Mesothelial cell of epicardium (in vitro differentiated cells): ENCODE measurements around the gene CRABP2. TPM values are rescaled to one million over a fixed set of nuclear protein-coding genes. Genes with fewer than 3 reads are reported as not detected.

ENCODE experiments used
- DNase-seq, 2 experiments: peaks; one replicate each; pipeline ENCODE4 v3.0.0; 2021; ENCODE audit warnings: low spot score in 2 of 2; ENCODE audit not compliant: unreplicated experiment in 2 of 2
- H3K27ac Mint-ChIP-seq: 2 replicates; pipeline ENCODE4 v1.8.0; 2021; ENCODE audit warnings: mixed read lengths
- H3K27me3 Mint-ChIP-seq: 2 replicates; pipeline ENCODE4 v1.8.0; 2021; ENCODE audit warnings: low read depth, mixed read lengths
- H3K36me3 Mint-ChIP-seq: 2 replicates; pipeline ENCODE4 v1.8.0; 2021; ENCODE audit warnings: mixed read lengths
- H3K4me1 Mint-ChIP-seq: 2 replicates; pipeline ENCODE4 v1.8.0; 2021; ENCODE audit warnings: mixed read lengths
- H3K4me3 Mint-ChIP-seq: 2 replicates; pipeline ENCODE4 v1.8.0; 2021; ENCODE audit warnings: mild to moderate bottlenecking, moderate library complexity, mixed read lengths
- H3K9me3 Mint-ChIP-seq: 2 replicates; pipeline ENCODE4 v1.8.0; 2021; ENCODE audit warnings: mixed read lengths
- total RNA-seq: library from RNA; stranded (reverse); gene quantifications from 3 replicates; pipeline ENCODE4 v1.2.1, GENCODE V29; 2021
- TF ChIP-seq, protein P1 (sequence below): fragments of 200-600 bp; sonication (generic); IDR thresholded peaks from one replicate; pipeline ENCODE4 v1.5.0; 2021; ENCODE audit warnings: antibody characterized with exemption; ENCODE audit not compliant: unreplicated experiment

CRABP2 gene
- total RNA-seq, 1 donor from 2014 or later, result 704 TPM

GRCh38 chr1:156667610-156667967 lies 37.8 kb downstream of the CRABP2 start:
- H3K4me3 Mint-ChIP-seq, result no peak overlapping the region
- DNase-seq, result no peak
- H3K4me1 Mint-ChIP-seq, result peaks cover 65% of the 10 kb centered on the region
- TF ChIP-seq, protein P1, sequence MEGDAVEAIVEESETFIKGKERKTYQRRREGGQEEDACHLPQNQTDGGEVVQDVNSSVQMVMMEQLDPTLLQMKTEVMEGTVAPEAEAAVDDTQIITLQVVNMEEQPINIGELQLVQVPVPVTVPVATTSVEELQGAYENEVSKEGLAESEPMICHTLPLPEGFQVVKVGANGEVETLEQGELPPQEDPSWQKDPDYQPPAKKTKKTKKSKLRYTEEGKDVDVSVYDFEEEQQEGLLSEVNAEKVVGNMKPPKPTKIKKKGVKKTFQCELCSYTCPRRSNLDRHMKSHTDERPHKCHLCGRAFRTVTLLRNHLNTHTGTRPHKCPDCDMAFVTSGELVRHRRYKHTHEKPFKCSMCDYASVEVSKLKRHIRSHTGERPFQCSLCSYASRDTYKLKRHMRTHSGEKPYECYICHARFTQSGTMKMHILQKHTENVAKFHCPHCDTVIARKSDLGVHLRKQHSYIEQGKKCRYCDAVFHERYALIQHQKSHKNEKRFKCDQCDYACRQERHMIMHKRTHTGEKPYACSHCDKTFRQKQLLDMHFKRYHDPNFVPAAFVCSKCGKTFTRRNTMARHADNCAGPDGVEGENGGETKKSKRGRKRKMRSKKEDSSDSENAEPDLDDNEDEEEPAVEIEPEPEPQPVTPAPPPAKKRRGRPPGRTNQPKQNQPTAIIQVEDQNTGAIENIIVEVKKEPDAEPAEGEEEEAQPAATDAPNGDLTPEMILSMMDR, result no peak
- peaks cover 15% of the 10 kb centered on the region for H3K36me3 Mint-ChIP-seq
- no peaks in the 10 kb centered on the region for H3K9me3 Mint-ChIP-seq
- H3K27me3 Mint-ChIP-seq, result no peaks in the 10 kb centered on the region
- H3K27ac Mint-ChIP-seq, result peak overlapping the region; percentile 59

DNA sequence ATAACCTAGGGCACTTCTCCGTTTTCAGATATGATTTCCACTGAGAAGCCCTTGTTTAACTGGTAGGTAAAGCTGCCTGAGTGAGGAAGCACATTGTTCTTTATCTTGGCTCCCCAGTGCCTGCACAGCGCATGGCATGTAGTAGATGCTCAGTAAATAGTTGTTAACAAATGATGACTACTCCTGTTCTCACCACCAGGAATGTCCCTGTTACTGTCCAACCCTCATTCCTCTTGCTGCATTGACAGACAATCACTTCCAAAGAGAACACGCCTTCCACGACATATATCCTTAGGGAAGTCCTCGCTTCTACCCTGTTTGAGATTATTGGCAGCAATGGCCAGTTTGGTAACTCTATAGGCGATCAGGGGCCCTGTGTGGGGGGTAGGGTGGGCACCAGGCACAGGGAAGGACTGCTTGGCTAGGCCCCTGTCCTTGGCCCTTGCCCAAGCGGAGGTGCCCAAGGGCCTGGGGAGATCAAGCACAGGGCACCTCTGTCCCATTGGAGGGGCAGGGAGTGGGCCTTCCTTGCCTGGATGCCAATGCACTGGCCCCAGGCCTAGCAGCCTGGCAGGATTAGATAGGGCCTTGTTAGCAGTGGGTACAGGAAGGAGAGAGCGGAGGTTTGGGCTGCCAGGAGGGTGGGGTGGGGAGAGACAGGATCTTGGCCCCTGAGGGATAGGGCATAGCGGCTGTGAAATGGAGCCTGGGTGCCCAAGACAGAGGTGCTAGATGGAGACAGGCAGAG lies 38.3 kb downstream of the CRABP2 start:
- Mint-ChIP-seq H3K4me3 (no peak overlapping the region), H3K4me1 (peaks cover 69% of the 10 kb centered on the region), H3K36me3 (peaks cover 9% of the 10 kb centered on the region), H3K27ac (peak overlapping the region; percentile 59), H3K27me3 (no peaks in the 10 kb centered on the region), H3K9me3 (no peaks in the 10 kb centered on the region)
- TF ChIP-seq, protein P1, result no peak
- no peak for DNase-seq

DNA sequence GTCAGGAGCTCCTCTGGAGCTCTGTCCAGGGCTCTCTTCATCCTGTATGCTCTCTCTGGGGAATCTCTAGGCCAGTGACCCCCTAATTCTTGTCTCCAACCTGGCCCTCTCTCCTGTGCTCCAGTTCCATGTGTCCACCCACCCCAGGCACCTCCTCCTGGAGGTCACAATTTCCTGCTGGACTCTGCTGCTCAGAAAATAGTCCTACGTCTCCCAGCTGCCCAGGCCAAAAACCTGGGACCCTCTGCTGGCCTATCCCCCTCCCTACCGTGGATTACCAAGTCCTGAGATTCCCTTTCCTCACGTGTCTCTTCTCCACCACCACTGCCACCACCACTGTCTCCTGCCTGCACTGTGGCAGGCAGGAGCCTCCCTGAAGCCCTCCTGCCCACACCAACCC lies 39.8 kb downstream of the CRABP2 start:
- Mint-ChIP-seq H3K36me3 (no peaks in the 10 kb centered on the region), H3K4me3 (no peak overlapping the region), H3K9me3 (no peaks in the 10 kb centered on the region), H3K27me3 (no peaks in the 10 kb centered on the region), H3K27ac (peak overlapping the region; percentile 35), H3K4me1 (peaks cover 78% of the 10 kb centered on the region)
- TF ChIP-seq, protein P1, result no peak
- no peak for DNase-seq

- Mint-ChIP-seq H3K9me3 (no peaks in the 10 kb centered on the region), H3K4me3 (no peak overlapping the region), H3K36me3 (no peaks in the 10 kb centered on the region), H3K27me3 (peaks cover under 1% of the 10 kb centered on the region), H3K4me1 (peaks cover 80% of the 10 kb centered on the region), H3K27ac (peak overlapping the region; percentile 50)
- no peak for DNase-seq
- TF ChIP-seq, protein P1, result no peak
These were observed 40.5 kb downstream of the CRABP2 start for GRCh38 chr1:156664767-156665411.

DNA sequence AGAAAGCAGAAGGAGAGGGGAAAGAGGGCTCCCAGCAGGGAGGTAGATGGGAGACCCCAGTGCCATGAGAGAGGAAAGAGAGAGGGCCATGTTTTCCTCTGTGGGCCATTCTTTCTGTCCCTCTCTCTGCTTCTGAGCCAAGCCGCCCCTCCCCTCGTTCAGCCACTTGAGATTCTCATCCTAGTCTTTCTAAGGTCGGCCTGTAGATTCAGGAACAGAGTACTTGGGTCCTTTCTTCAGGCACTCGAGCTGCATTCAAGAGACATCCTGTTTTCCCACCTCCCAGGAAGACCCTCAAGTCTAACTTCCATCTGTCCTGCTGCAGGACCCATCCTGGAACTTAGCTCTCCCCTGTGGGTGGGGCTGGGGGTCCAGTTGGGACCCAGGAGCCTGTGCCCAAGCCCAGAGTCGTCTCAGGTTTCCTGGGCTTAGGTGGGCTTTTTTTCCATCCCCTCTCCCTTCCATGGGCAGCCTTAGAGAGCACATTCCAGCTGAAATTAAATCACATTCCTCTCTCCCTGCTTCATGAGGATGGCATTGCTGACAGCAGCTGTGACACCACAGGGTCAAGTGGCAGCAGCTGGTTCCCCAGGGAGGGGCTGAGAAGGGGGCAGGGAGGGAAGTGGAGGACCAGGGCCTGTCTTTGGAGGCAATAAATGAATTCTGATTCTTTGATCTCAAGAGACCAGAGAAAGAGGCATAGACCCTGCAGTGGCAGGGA lies 41.2 kb downstream of the CRABP2 start:
- H3K27me3 Mint-ChIP-seq, result peaks cover 3% of the 10 kb centered on the region
- TF ChIP-seq, protein P1, result no peak
- peaks cover 81% of the 10 kb centered on the region for H3K4me1 Mint-ChIP-seq
- DNase-seq, result no peak
- no peak overlapping the region for H3K4me3 Mint-ChIP-seq
- H3K36me3 Mint-ChIP-seq, result no peaks in the 10 kb centered on the region
- H3K27ac Mint-ChIP-seq, result peak overlapping the region; percentile 50
- H3K9me3 Mint-ChIP-seq, result no peaks in the 10 kb centered on the region
